ENCODE data around the gene ACTG1.

The ACTG1 gene

DNA sequence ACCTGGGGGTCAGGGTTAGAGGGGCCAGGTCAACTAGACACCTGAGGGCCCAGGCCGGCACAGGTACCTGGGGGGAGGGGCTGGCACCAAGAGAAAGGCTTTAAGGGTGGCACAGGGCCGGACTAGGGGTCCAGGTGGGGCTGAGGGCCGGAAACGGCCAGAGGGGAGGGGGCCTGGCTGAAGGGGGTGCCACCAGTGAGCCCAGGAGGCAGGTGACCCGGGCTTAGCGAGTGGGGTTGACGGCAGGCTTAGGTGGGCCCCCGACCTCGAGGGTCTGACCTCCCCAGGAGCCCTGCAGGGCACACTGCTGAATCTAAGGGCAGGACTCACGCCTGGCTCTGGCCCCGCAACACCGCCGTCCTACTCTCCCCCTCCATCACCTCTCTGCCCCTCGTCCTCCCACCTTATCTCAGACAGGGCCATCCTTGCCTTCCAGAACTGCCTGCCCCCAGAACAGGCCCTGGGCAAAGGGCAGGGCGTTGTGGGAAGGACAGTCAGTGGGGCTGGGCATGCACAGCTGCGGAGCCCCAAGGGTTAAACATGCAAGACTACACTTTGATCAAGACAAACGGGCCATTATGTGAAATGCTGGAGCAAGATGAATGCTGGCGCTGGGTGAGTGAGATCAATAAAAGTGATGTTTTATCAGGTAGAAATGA, 44.4 kb downstream of the ACTG1 start:
- TF ChIP-seq SUZ12 (IDR thresholded peaks at IDR 0.05; ENCODE audit: extremely low read depth, insufficient read depth, insufficient read length) (no peak), ZNF274 (IDR thresholded peaks at IDR 0.05; ENCODE audit: low read depth, low read length) (no peak), YY1 (IDR thresholded peaks at IDR 0.05; ENCODE audit: insufficient read depth, insufficient read length) (no peak)
- no peaks in the 10 kb centered on the region for H3K27me3 ChIP-seq (ENCODE audit: insufficient read depth, insufficient read length)
- peaks cover 9% of the 10 kb centered on the region; the same call in 1 of the 2 replicates for H3K9me3 ChIP-seq (ENCODE audit: insufficient read depth, low read length)
- no peak for DNase-seq (ENCODE audit: low read depth, low spot score)
- no peaks in the 10 kb centered on the region for H3K4me1 ChIP-seq (ENCODE audit: insufficient read depth, insufficient read length)
- peaks cover 4% of the 10 kb centered on the region for H3K36me3 ChIP-seq (ENCODE audit: insufficient read depth, insufficient read length, low read length)
- peak overlapping the region; percentile 22 for H3K9ac ChIP-seq (ENCODE audit: insufficient read length, low read depth)
- no peak overlapping the region for H3K4me3 ChIP-seq (ENCODE audit: insufficient read length, low read depth)

DNA sequence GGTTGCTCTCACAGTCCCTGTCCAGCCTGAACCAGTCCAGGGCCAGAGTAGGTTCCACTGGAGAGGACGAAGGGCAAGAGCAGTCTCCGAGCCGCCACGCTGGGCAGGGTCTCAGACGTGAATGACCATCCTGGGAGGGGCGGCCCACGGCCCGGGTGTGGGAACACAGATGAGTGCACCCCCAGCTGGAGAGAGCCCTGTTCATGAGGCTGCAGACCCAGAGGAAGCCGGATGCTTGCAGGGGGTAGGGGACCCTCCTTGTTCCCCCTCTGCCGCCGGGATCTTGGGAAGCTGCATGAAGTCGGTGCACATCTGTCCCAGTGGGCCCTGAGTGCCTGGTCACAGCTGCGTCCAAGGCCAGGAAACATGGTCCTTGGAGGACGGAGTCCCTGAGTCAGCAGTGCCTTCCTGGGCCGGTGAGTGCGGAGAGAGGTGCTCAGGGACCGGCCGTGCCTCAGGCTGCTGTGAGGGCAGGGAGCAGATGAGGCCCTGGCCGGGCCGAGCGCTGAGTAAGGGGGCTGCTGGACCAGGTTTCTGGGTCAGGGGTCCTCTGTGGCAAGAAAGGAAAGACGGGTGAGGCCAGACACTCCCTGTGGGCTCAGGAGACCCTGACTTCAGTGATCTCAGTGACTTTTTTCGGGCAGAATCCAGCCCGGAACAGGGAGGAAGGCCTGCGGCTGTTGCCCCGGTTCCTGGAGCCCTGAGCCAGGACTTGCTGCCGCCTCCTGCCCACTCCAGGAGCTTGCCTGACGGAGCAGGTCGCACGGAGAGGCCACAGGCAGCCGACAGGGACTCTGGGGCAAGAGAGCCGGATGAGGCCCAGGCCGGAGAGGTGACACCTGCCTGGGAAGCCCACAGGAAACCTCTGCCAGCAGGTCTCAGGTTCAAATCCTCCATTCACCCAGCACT, 45.8 kb downstream of the ACTG1 start:
- no peak overlapping the region for H3K4me3 ChIP-seq (ENCODE audit: insufficient read length, low read depth)
- H3K27me3 ChIP-seq (ENCODE audit: insufficient read depth, insufficient read length) = no peaks in the 10 kb centered on the region
- H3K9ac ChIP-seq (ENCODE audit: insufficient read length, low read depth) = no peak overlapping the region
- H3K36me3 ChIP-seq (ENCODE audit: insufficient read depth, insufficient read length, low read length) = peaks cover 10% of the 10 kb centered on the region
- no peak for DNase-seq (ENCODE audit: low read depth, low spot score)
- H3K9me3 ChIP-seq (ENCODE audit: insufficient read depth, low read length) = peaks cover under 1% of the 10 kb centered on the region; the same call in 1 of the 2 replicates
- TF ChIP-seq SUZ12 (IDR thresholded peaks at IDR 0.05; ENCODE audit: extremely low read depth, insufficient read depth, insufficient read length) (no peak), YY1 (IDR thresholded peaks at IDR 0.05; ENCODE audit: insufficient read depth, insufficient read length) (no peak), ZNF274 (IDR thresholded peaks at IDR 0.05; ENCODE audit: low read depth, low read length) (no peak)
- H3K4me1 ChIP-seq (ENCODE audit: insufficient read depth, insufficient read length) = peaks cover 4% of the 10 kb centered on the region

DNA sequence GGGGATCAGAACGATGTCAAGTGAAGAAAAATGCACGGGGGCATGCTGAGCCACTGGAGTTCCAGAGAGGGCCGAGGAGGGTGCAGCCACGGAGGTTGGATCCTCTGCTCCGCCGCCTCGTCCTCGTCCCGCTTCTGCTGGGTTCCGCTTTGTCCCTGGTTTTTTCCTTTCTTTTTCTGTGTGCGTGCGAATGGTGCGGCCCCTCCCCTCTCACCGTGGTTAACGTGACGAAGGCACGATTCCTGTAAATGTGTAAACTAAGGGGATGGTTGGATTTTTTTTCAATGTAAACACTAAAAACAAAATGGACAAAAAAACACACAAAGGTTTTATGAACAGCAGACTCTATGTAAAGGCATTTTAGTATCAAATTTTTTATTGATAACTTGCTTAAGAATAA, 46.7 kb downstream of the ACTG1 start:
- H3K9ac ChIP-seq (ENCODE audit: insufficient read length, low read depth) = no peak overlapping the region
- H3K4me3 ChIP-seq (ENCODE audit: insufficient read length, low read depth) = no peak overlapping the region
- H3K9me3 ChIP-seq (ENCODE audit: insufficient read depth, low read length) = no peaks in the 10 kb centered on the region
- H3K4me1 ChIP-seq (ENCODE audit: insufficient read depth, insufficient read length) = peaks cover 8% of the 10 kb centered on the region
- no peaks in the 10 kb centered on the region for H3K27me3 ChIP-seq (ENCODE audit: insufficient read depth, insufficient read length)
- DNase-seq (ENCODE audit: low read depth, low spot score) = no peak
- peaks cover 10% of the 10 kb centered on the region for H3K36me3 ChIP-seq (ENCODE audit: insufficient read depth, insufficient read length, low read length)
- TF ChIP-seq YY1 (IDR thresholded peaks at IDR 0.05; ENCODE audit: insufficient read depth, insufficient read length) (no peak), SUZ12 (IDR thresholded peaks at IDR 0.05; ENCODE audit: extremely low read depth, insufficient read depth, insufficient read length) (no peak), ZNF274 (IDR thresholded peaks at IDR 0.05; ENCODE audit: low read depth, low read length) (no peak)

DNA sequence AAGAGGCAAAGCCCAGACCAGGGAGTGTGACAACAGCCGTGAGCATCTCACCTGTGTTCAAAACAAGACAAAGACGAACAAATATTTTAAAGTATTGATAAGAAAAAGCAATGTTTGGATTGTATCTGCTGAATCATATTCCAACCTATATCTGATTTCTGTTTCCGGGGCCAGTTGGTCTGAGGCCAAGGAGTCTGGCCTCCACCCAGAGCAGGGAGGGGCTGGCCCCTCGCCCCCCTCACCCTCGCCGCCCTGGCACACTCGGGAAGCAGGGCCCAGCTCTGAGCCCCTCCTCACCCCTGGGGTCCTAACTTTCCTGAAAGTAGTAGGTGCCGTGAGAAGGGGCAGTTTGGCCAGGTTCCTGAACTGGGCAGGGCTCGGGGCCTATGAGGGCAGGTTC, 48.0 kb downstream of the ACTG1 start:
- no peak for TF ChIP-seq YY1 (IDR thresholded peaks at IDR 0.05; ENCODE audit: insufficient read depth, insufficient read length)
- TF ChIP-seq SUZ12 (IDR thresholded peaks at IDR 0.05; ENCODE audit: extremely low read depth, insufficient read depth, insufficient read length) = no peak
- Histone ChIP-seq H3K4me3 (ENCODE audit: insufficient read length, low read depth) (no peak overlapping the region), H3K9ac (ENCODE audit: insufficient read length, low read depth) (no peak overlapping the region), H3K27me3 (ENCODE audit: insufficient read depth, insufficient read length) (no peaks in the 10 kb centered on the region), H3K9me3 (ENCODE audit: insufficient read depth, low read length) (no peaks in the 10 kb centered on the region), H3K36me3 (ENCODE audit: insufficient read depth, insufficient read length, low read length) (peaks cover 10% of the 10 kb centered on the region), H3K4me1 (ENCODE audit: insufficient read depth, insufficient read length) (peaks cover 10% of the 10 kb centered on the region)
- no peak for DNase-seq (ENCODE audit: low read depth, low spot score)

DNA sequence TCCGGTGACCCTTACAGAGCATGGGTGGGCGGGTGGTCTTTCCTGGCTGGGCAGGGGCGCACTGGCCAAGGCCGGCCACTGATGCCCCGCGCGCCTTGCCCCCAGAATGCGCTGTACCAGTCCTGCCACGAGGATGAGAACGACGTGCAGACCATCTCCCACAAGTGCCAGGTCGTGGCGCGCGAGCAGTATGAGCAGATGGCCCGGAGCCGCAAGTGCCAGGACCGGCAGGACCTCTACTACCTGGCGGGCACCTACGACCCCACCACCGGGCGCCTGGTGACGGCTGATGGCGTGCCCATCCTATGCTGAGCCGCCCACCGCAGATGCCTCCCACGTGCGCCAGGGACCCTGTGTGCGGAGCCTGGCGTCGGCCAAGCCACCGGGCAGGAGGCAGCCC, 49.1 kb downstream of the ACTG1 start:
- no peak overlapping the region for H3K9ac ChIP-seq (ENCODE audit: insufficient read length, low read depth)
- H3K4me1 ChIP-seq (ENCODE audit: insufficient read depth, insufficient read length) = peaks cover 10% of the 10 kb centered on the region
- H3K36me3 ChIP-seq (ENCODE audit: insufficient read depth, insufficient read length, low read length) = peaks cover 10% of the 10 kb centered on the region
- no peaks in the 10 kb centered on the region for H3K27me3 ChIP-seq (ENCODE audit: insufficient read depth, insufficient read length)
- no peak overlapping the region for H3K4me3 ChIP-seq (ENCODE audit: insufficient read length, low read depth)
- H3K9me3 ChIP-seq (ENCODE audit: insufficient read depth, low read length) = no peaks in the 10 kb centered on the region
- no peak for DNase-seq (ENCODE audit: low read depth, low spot score)
- no peak for TF ChIP-seq ZNF274 (IDR thresholded peaks at IDR 0.05; ENCODE audit: low read depth, low read length)
- TF ChIP-seq SUZ12 (IDR thresholded peaks at IDR 0.05; ENCODE audit: extremely low read depth, insufficient read depth, insufficient read length) = no peak
- no peak for TF ChIP-seq YY1 (IDR thresholded peaks at IDR 0.05; ENCODE audit: insufficient read depth, insufficient read length)

DNA sequence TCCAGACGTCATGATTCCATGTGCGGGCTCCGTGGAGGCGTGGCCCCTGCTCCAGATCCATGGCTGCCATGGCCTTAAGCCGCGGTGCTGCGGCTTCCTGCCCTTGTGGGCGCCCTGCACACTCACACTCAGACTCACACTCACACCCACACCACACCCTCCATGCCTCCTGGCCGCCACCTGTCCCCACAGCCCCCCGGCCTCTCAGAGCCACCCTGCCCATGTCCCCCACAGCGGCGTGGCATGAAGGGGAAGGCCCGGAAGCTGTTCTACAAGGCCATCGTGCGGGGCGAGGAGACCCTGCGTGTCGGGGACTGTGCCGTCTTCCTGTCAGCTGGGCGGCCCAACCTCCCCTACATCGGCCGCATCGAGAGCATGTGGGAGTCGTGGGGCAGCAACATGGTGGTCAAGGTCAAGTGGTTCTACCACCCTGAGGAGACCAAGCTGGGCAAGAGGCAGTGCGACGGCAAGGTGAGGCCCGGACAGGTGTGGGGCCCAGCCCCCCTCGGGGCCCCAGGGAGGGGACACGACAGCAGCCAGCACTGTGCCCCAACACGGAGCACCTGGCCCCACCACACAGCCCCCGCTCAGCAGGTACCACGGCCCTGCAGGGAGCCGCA, 50.0 kb downstream of the ACTG1 start:
- DNase-seq (ENCODE audit: low read depth, low spot score) = no peak
- Histone ChIP-seq H3K27me3 (ENCODE audit: insufficient read depth, insufficient read length) (no peaks in the 10 kb centered on the region), H3K9ac (ENCODE audit: insufficient read length, low read depth) (no peak overlapping the region), H3K4me1 (ENCODE audit: insufficient read depth, insufficient read length) (peaks cover 10% of the 10 kb centered on the region), H3K9me3 (ENCODE audit: insufficient read depth, low read length) (no peaks in the 10 kb centered on the region), H3K4me3 (ENCODE audit: insufficient read length, low read depth) (no peak overlapping the region), H3K36me3 (ENCODE audit: insufficient read depth, insufficient read length, low read length) (peaks cover 10% of the 10 kb centered on the region)
- no peak for TF ChIP-seq ZNF274 (IDR thresholded peaks at IDR 0.05; ENCODE audit: low read depth, low read length)
- no peak for TF ChIP-seq SUZ12 (IDR thresholded peaks at IDR 0.05; ENCODE audit: extremely low read depth, insufficient read depth, insufficient read length)
- no peak for TF ChIP-seq YY1 (IDR thresholded peaks at IDR 0.05; ENCODE audit: insufficient read depth, insufficient read length)

Measured in NT2/D1 (cell line).